Dedifferentiated amniotic fluid mesenchymal stem cell (primary cell): ENCODE measurements around the gene KLF2.

Experiments used
- DNase-seq: peaks from one replicate; pipeline ENCODE4 v3.0.0-alpha.2; 2016; ENCODE audit errors: extremely low spot score

KLF2 gene

GRCh38 chr19:16363133-16363851 is 38.7 kb downstream of the KLF2 start:
- DNase-seq, result no peak

GRCh38 chr19:16363852-16364230 is 39.2 kb downstream of the KLF2 start:
- DNase-seq, result no peak

- no peak for DNase-seq
Measured at GRCh38 chr19:16364231-16364865, 39.7 kb downstream of the KLF2 start.

- no peak for DNase-seq
Measured at GRCh38 chr19:16365300-16365996, 40.8 kb downstream of the KLF2 start.

- DNase-seq, result no peak
Measured at GRCh38 chr19:16366056-16366432, 41.4 kb downstream of the KLF2 start.

- no peak for DNase-seq
Measured at GRCh38 chr19:16366433-16367260, 42.0 kb downstream of the KLF2 start.

GRCh38 chr19:16367261-16367683 is 42.6 kb downstream of the KLF2 start:
- DNase-seq, result no peak

- DNase-seq, result no peak
Measured at GRCh38 chr19:16368385-16369305, 44.0 kb downstream of the KLF2 start.

GRCh38 chr19:16369306-16369663 is 44.7 kb downstream of the KLF2 start:
- no peak for DNase-seq

GRCh38 chr19:16369664-16370576 is 45.3 kb downstream of the KLF2 start:
- DNase-seq, result no peak

GRCh38 chr19:16370641-16371391 is 46.2 kb downstream of the KLF2 start:
- no peak for DNase-seq

- DNase-seq, result no peak
Measured at GRCh38 chr19:16371540-16371986, 46.9 kb downstream of the KLF2 start.

GRCh38 chr19:16372065-16372915 is 47.7 kb downstream of the KLF2 start:
- no peak for DNase-seq

- no peak for DNase-seq
Measured at GRCh38 chr19:16373079-16373478, 48.5 kb downstream of the KLF2 start.

- DNase-seq, result no peak
Measured at GRCh38 chr19:16373532-16373931, 48.9 kb downstream of the KLF2 start.

GRCh38 chr19:16373989-16374388 is 49.4 kb downstream of the KLF2 start:
- DNase-seq, result no peak

- DNase-seq, result no peak
Measured at GRCh38 chr19:16374436-16374835, 49.8 kb downstream of the KLF2 start.
